Activated CD4-positive, alpha-beta T cell treated with anti-CD3 and anti-CD28 coated beads, Interleukin-10, Interleukin-2, amounts not matched to agents 100 ng/mL and 50 ng/mL, durations not matched to agents 16 hours and 8 hours (primary cell): ENCODE data around the gene TEX51.

ENCODE experiments used
- DNase-seq: peaks from one replicate; pipeline ENCODE4 v3.0.0-alpha.2; 2020

TEX51 gene

GRCh38 chr2:126879348-126880298 is 19.1 kb upstream of the TEX51 start:
- DNase-seq, result no peak

- DNase-seq, result no peak
Measured at GRCh38 chr2:126880324-126880723, 18.4 kb upstream of the TEX51 start.

- DNase-seq, result no peak
Measured at GRCh38 chr2:126880817-126881216, 17.9 kb upstream of the TEX51 start.

GRCh38 chr2:126881591-126881990 is 17.1 kb upstream of the TEX51 start:
- DNase-seq, result no peak

GRCh38 chr2:126882181-126882580 is 16.5 kb upstream of the TEX51 start:
- no peak for DNase-seq

GRCh38 chr2:126882736-126883665 is 15.7 kb upstream of the TEX51 start:
- DNase-seq, result no peak

- DNase-seq, result no peak
Measured at GRCh38 chr2:126883666-126884040, 15.0 kb upstream of the TEX51 start.

- no peak for DNase-seq
Measured at GRCh38 chr2:126884861-126885750, 13.6 kb upstream of the TEX51 start.

GRCh38 chr2:126885751-126886210 is 12.9 kb upstream of the TEX51 start:
- no peak for DNase-seq

- peak; percentile 70 for DNase-seq
Measured at GRCh38 chr2:126886211-126886915, 12.3 kb upstream of the TEX51 start.

GRCh38 chr2:126886916-126887280 is 11.8 kb upstream of the TEX51 start:
- DNase-seq, result no peak

GRCh38 chr2:126887506-126887905 is 11.2 kb upstream of the TEX51 start:
- DNase-seq, result no peak

- no peak for DNase-seq
Measured at GRCh38 chr2:126888046-126888445, 10.6 kb upstream of the TEX51 start.

- no peak for DNase-seq
Measured at GRCh38 chr2:126889071-126889470, 9.6 kb upstream of the TEX51 start.

GRCh38 chr2:126889496-126890135 is 9.1 kb upstream of the TEX51 start:
- no peak for DNase-seq

GRCh38 chr2:126890136-126890510 is 8.6 kb upstream of the TEX51 start:
- no peak for DNase-seq

- DNase-seq, result no peak
Measured at GRCh38 chr2:126890551-126891450, 7.9 kb upstream of the TEX51 start.

GRCh38 chr2:126891681-126892500 is 6.8 kb upstream of the TEX51 start:
- DNase-seq, result no peak

GRCh38 chr2:126893153-126893552 is 5.5 kb upstream of the TEX51 start:
- DNase-seq, result no peak
